ENCODE measurements around the gene ELFN1.

- no peak for TF ChIP-seq CTCF (optimal IDR thresholded peaks at IDR 0.05 in 1 of 3, IDR thresholded peaks at IDR 0.05 in 1 of 3, conservative IDR thresholded peaks at IDR 0.05 in 1 of 3; ENCODE audit: extremely low read depth in 1 of 3, insufficient read depth in 2 of 3, low read length in 3 of 3)
- no peak for TF ChIP-seq EZH2 (IDR thresholded peaks at IDR 0.05; ENCODE audit: low read length)
These were observed 80.5 kb downstream of the ELFN1 start for GRCh38 chr7:1750541-1751021.

Measured in keratinocyte (primary cell).